ENCODE data around the gene ANO10. TPM values are rescaled to one million over a fixed set of nuclear protein-coding genes. Genes with fewer than 3 reads are reported as not detected.

Gene ANO10
- total RNA-seq, 1 donor from 2014 or later, result 24.8 TPM

- no peak for ATAC-seq
Measured at GRCh38 chr3:43411429-43411828, 210.4 kb downstream of the ANO10 start.

DNA sequence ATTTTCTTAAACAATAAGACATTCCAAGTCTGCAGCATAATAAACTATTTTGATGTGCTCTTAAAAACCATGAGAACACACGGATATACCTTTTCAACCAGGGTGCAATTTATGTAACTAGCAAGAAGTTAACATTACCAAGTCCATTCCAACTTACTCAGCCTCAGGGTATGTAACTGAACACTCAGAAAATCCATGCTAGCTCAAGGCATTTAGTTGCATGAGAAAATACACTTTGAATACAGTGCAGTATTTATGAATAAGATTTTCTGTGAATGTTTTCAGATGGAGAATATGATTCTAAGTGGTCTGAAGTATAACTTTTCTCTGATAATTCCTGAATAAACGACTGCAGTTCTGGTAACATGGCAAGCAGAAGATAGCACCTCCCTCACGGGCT lies 211.2 kb downstream of the ANO10 start:
- no peak for ATAC-seq

GRCh38 chr3:43409506-43409905 lies 212.3 kb downstream of the ANO10 start:
- no peak for ATAC-seq

DNA sequence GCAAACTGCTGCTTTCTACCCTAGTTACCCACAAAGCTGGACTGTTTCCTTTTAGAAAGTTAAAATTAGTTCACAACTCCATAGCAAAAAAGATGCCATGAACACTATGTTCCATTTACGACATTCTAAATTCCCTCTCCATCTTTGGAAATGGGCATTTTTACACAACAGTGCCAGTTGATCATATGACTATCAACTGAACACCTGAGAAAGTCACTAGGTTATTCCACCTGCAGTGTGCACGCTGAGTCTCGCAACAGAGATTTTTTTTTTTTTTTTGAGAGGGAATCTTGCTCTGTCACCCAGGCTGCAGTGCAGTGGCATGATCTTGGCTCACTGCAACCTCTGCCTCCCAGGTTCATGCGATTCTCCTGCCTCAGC lies 215.2 kb downstream of the ANO10 start:
- ATAC-seq, result no peak

GRCh38 chr3:43405888-43406642 lies 215.7 kb downstream of the ANO10 start:
- ATAC-seq, result no peak

DNA sequence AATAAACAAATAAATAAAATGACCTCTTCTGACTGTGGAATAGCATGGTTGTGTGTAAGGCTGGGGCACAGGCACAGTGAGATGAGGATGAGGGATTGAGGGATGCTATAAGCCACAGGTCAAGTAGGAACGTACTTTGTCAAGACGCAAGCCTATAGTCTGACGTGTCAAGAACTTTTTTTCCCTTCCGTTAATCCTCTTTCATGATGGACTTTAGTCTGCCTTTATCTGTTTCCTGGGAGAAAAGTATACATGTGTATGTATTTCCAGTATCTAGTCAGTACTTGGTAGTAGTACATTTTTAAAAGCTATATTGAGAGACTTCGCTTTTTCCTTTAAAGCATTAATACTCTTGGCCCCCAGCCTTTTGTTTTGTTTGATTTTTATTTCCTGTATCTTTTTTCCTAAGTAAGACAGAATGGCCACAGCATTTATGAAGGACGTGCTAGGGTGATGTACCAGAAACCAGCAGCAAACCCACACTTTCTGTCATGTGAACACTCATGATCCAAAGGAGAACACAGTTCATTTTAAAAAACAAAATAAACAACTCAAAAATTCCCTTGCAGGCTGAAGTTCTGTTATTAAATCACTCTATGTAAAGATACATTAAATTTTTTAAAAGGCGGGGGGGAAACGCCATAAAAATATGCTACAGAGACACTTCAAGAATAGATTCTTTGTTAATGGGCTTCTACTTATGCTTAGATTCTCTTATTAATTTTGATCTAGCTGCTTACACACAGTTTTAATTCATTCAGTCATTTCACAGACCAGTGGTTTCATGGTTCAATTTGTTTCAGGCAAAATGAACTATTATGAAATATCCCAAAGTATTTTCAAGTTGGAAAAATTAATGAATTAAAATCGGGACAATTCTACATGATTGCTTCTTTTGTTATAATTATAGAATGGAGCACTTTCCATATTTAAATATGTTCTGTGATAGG lies 220.8 kb downstream of the ANO10 start:
- ATAC-seq, result no peak

- no peak for ATAC-seq
Measured at GRCh38 chr3:43400167-43400566, 221.6 kb downstream of the ANO10 start.

DNA sequence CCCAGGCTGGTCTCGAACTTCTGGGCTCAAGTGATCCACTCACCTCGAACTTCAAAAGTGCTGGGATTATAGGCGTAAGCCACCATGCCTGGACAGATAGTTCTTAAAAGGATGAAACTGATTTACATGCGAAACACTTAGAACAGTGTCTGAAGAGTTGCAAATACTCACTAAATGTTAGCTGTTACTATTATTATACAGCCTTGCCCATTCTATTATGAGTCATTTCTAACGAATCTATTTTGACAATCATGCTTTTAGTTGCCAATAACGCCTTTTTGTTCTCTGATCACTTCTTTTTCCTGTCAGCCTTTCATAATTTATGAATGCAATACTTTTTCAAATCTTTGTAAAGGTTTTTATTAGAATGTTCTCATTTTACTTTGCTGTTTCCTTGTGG lies 222.8 kb downstream of the ANO10 start:
- ATAC-seq, result no peak

- ATAC-seq, result peak; percentile 63
Measured at GRCh38 chr3:43394041-43394554, 227.7 kb downstream of the ANO10 start.

GRCh38 chr3:43391621-43392020 lies 230.2 kb downstream of the ANO10 start:
- no peak for ATAC-seq

- peak; percentile 18 for ATAC-seq
Measured at GRCh38 chr3:43390255-43390588, 231.6 kb downstream of the ANO10 start.

- peak; percentile 89 for ATAC-seq
Measured at GRCh38 chr3:43389388-43390254, 232.2 kb downstream of the ANO10 start.

GRCh38 chr3:43388915-43389314 lies 232.9 kb downstream of the ANO10 start:
- ATAC-seq, result no peak

DNA sequence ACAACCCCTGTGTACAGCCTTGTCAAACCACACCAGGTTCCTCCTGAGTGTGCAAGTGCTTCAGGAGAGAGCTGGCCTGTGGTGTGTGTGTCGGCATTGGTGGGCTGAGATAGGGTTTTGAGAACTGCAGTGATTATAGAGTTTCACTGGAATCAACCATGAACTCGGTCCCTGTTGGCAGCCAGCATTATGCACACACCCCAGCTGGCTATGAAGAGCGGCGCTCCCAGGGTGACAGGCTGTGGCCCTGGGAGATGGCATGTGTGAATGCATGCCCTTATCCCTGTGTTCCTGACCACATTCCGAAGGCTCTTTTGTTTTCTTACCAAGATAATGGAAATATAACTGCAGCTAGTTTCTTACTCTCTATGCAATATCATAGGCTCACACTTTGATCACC lies 233.6 kb downstream of the ANO10 start:
- ATAC-seq, result no peak

- ATAC-seq, result no peak
Measured at GRCh38 chr3:43379343-43379742, 242.5 kb downstream of the ANO10 start.

GRCh38 chr3:43378066-43378935 lies 243.5 kb downstream of the ANO10 start:
- ATAC-seq, result peak; percentile 78

- ATAC-seq, result no peak
Measured at GRCh38 chr3:43373560-43373928, 248.3 kb downstream of the ANO10 start.

DNA sequence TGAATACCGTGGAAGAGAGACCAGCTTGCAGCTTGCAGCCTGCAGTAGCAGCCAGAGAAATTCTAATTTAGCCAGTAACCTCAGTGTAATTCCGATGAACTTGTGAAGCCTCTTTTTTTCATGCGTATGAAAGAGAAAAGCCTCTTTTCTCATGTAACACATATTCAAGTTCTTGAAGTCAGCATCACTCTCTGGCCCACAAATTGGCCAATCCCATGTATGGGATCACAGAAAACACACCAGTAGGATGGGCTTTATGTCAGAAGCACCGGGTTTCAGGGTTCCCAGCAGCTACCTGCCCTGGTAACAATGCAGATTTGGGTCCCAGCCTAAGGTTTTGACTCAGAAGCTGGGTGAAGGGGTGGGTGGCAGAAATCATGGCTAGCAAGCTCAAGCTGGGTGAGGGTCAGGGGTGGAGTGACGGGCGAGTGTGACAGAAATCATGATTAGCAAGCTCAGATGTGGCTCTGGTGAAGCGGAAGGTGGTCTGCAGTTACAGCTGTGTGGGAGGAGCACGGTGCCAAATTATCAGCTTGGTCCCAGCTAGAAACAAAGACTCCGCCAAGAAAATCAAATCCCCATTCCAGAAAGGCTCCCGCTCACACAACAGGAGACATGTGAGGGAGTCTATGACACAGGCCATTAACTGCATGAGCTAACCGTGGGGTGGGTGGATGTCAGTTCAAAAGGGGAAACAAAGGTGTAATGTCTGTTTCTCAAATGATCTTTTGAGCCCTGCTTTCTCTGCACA lies 248.8 kb downstream of the ANO10 start:
- ATAC-seq, result no peak

GRCh38 chr3:43372007-43372740 lies 249.6 kb downstream of the ANO10 start:
- ATAC-seq, result no peak

DNA sequence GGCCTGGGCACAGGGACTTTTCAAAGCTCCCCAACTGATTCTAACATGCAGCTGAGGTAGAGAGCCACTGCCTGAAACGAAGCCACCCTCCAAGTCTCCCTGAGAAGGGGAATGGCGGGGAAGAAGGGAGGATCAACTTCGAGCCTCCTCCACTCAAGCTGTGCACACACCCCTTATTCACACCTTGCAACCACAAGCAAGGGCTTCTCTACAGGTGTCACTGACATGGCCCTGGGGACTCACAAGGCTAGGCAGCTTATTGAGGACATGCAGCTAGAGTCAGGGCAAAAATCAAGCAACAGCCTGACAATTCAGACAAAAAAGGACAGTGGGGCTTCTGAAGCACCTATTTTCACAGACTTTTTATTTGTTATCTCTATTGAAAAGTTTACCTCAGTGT lies 250.3 kb downstream of the ANO10 start:
- no peak for ATAC-seq

Measured in esophagus mucosa (tissue), 1 donor.